ENCODE results near the gene FOXJ3.

The FOXJ3 gene

GRCh38 chr1:42335050-42335808, at the start of gene FOXJ3:
Gene FOXJ3 (minus strand): TSS chr1:42335235. CDS start chr1:42311093, 24,142 bp downstream.
- peak; percentile 94 for DNase-seq

- DNase-seq, result no peak
Observed at GRCh38 chr1:42381280-42381673, 46.2 kb upstream of the FOXJ3 start.

DNA sequence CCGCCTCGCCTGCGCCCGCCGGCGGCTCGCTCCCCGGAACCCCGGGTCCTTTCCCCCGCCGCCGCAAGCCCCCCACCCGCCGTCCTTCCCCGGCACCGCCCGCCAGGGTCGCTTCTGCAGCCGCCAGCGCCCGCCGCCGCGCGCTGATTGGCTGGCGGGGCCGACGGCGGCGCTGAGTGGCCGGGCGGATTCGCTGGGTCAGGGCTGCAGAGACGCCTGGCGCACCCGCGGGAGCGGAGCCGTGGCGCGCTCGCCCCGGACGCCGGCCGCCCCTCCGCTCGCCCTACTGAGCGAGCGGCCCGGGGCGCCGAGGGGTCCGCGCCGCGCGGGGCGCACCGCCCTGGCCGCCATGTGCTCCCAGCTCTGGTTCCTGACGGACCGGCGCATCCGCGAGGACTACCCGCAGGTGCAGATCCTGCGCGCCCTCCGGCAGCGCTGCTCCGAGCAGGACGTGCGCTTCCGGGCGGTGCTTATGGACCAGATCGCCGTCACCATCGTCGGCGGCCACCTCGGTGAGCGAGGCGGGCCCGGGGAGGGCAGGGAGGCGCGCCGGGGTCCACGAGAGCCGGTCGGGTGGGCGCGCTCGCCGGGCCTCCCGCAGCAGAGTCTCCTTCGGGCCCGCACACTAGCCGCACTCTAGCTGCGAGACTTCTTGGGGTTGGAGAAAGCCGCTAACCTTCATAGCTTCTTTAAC, 45.7 kb upstream of the FOXJ3 start, which contains the start of gene RIMKLA:
TSS of gene RIMKLA (plus strand) at position 207 of the 694 bp plus-strand sequence. CDS start at position 350, 143 bp downstream.
- peak; percentile 44 for DNase-seq

DNA sequence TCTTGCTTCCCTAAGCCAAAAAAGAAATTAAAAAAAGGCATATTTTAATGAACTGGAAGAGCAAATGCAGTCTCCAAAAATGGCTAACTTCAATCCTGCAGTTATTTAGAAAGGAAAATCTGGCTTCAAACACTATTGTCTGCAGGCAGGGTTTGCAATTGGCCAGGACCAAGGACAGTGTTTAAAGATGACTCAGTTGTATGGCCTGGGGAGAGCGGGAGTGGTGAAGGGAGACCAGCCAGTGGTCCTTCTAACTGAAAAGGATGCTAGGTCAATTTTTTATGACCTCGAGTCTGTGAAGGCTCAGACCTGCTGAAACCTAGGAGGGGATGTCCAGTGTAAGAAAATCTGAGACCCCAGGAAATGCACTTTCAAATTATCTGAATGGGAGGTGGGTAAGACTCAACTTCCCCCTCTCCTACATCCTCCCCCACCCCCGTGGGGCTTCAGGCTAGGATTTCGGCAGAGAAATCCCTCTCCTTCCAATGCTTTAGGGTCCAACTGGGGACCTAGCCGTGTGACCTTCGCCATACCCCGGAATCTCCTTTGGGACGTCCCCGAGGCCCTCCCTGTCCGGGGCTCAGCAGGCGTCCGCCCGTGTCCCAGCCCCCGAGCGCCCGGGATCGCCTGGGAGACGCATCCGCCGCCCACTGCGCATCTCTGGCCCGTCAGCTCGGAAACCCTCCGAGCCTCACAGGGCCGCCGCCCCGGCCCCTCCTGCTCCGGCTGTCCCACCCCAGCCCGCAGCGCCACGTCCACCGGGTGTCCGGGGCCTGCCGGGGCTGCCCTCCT, 45.0 kb upstream of the FOXJ3 start:
- no peak for DNase-seq

DNA sequence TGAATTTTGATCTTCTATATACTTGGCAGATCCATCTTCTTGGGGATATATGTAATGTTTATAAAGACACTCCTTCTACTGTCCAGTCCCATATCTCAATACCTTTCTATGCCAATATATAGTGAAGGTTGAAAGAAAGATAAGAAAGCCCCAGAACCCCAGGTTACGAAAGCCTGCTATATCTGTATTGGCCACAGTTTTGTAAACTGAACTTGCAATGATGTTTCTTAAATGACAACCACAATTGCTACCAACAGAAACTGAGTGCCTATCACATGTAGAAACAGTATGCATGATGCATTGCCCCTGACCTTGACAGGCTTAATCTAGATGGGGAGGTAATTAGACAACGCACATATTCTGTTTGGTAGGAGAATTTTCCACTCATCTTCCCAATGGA, 37.8 kb upstream of the FOXJ3 start:
- DNase-seq, result no peak

DNA sequence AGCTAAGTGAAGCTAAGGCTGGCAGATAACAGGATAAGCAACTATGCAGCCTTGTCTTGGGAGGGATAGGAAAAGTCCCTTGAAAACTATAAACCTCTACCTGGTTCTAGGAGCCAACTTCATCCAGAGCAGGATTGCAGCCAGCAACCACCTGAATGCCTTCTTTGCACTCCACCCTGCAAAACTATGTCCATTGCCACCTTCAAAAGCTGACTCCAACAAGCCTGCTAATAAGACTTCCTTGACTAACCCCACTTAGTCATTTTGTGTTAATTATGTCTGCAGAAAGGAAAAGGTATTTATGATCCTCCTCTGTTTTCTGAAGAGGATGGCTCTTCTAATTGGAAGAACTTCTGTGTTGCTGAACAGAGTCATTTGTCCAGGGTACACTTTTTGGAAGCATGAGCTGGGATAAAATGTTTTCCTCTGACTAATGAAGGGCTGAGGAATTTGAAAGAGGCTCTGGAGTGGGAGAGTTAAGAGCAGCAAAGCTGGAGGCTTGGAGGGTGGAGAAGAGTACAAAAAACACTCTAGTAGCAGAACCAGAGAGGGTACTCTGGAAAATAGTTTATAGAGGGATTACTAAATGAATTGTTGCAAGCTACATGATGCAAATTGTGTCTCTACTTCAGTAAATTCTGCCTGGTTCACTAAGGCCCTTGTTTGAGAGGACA, 36.0 kb upstream of the FOXJ3 start:
- no peak for DNase-seq

DNA sequence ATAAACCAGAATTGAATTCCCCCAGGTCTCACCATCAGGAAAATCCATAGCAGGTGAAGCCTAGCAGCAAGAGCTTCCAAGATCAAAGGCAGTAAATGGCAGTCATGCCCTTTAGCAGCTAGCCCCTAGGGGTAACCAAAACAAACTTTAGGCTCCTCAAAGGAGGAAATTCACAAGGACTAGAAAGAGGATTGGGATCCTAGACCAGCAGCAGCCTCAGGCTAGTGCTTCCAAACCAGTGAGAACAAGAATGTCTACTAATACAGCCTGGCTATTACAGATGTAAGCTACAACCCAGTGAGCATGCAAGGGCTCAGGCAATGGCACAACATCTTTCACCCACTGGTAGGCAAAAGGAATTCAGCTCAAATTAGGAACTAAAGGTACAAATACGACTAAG, 34.4 kb upstream of the FOXJ3 start:
- DNase-seq, result no peak

DNA sequence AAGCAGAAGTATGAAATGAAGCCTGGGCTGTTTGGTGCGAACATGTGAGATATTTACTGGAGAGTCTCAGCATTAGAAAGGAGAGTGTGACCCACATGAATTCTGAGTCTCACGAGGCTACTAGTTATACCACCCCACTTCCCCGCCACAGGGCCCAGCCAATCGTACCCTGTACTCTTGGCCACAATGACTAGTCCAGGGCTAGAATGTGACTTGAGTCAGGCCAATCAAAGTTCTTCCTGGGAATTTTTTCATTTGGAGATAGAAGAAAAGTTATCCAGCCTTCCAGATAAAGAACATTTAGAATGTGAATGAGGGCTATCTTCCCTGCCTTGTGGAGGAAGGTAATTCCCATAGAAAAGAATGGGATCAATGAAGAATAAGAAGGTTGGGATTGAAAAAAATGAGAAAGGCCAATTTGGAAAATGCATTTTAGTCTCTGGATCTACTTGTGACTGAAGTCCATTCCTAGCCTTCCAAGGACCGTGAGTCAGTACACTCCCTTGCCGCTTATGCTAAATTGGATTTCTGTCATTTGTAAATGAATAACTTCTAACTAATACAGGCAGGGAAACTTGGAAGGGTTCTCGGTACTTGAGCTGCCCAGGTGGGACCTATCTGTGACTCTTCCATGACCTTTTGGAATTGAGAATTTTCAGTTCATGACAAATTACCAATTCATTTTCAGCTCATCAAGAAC, 33.2 kb upstream of the FOXJ3 start:
- DNase-seq, result no peak

- DNase-seq, result no peak
Observed at GRCh38 chr1:42365118-42365517, 30.1 kb upstream of the FOXJ3 start.

DNA sequence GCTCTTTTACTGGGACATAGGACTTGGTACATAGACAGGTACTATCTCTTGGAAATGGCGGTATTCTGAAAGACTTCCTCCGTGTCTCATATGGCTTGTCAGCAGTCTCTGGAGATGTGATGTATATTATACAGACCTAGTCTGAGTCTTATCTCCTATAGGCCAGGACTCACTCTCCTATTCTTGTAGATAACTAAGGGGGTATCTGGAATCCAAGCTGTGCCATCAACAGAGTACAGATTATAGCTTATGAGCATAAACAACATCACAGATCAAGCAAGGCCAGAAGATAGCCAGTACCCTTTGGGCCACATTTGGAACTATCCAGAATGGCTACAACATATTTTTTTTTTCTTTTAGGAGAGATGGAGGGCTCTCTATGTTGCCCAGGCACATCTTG, 29.5 kb upstream of the FOXJ3 start:
- DNase-seq, result no peak

DNA sequence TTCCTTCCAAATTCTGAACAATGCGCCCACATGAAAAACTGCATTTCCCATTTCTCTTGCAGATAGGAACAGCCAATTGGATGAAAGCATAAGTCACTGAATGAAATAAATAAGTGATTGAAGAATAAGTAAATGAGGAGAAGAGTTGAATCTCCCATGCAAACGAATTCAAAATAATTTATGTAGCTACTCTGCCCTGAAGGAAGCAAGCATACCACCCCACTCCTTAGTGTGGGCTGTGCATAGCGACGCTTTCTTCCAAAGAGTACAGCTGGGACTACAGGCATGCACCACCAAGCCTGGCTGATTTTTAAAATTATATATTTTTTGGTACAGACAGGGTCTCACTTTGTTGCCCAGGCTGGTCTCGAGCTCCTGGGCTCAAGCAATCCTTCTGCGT, 29.1 kb upstream of the FOXJ3 start:
- DNase-seq, result no peak

GRCh38 chr1:42359466-42359865, 24.4 kb upstream of the FOXJ3 start:
- no peak for DNase-seq

GRCh38 chr1:42358791-42359190, 23.8 kb upstream of the FOXJ3 start:
- no peak for DNase-seq

- DNase-seq, result no peak
Observed at GRCh38 chr1:42350086-42350485, 15.1 kb upstream of the FOXJ3 start.

DNA sequence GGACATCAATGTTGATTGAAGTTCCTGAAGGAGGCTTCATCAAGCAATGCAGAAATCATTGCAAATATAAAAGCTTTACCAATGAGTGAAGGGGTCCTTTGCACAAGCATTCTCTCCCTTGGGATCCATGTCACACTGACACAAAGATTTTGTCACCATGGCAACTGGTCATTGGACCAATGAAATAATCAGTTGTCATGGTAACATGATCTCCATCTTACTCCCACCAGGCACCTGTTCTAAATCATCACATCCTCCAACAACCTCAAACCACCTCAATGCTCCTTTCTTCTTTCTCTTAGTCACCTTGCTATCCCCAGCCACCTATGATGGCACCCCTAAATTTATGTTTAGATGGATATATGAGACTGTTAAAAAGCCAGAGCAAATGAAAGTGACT, 13.5 kb upstream of the FOXJ3 start:
- DNase-seq, result no peak

DNA sequence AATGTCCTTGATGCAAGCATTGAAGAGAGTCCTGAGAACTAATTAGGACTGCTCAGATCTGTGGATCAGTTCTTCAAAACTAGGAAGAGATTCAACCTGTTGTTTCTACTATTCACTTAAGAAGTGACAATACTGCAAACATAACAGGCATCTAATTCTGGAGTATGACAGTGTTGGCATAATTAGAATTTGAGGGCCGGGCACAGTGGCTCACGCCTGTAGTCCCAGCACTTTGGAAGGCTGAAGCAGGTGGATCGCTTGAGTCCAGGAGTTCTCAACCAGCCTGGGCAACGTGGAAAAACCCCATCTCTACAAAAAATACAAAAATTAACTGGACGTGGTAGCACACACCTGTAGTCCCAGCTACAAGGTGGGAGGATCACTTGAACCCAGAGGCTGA, 8.0 kb upstream of the FOXJ3 start:
- DNase-seq, result no peak

- DNase-seq, result no peak
Observed at GRCh38 chr1:42340901-42341300, 5.9 kb upstream of the FOXJ3 start.

DNA sequence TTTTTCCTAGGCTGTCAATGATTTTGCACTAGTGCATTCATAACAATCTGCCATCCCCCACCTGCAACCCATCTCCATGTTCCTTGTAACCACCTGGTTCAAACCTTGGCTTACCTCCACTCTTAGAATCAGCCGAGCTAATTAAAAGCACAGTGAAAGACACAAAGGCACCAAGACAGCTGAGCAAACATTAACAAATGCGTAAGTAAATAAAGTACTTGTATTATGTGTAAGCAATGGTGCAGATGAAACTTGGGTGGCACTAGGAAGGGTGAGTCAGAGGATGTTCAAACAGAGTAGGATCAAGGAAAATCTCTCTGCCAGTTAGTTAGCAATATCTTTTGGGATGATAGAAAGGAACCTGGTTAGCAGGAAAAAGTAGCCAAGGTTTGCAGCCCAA, 5.1 kb upstream of the FOXJ3 start:
- DNase-seq, result no peak

GRCh38 chr1:42336978-42337377, 1.9 kb upstream of the FOXJ3 start:
- DNase-seq, result no peak

DNA sequence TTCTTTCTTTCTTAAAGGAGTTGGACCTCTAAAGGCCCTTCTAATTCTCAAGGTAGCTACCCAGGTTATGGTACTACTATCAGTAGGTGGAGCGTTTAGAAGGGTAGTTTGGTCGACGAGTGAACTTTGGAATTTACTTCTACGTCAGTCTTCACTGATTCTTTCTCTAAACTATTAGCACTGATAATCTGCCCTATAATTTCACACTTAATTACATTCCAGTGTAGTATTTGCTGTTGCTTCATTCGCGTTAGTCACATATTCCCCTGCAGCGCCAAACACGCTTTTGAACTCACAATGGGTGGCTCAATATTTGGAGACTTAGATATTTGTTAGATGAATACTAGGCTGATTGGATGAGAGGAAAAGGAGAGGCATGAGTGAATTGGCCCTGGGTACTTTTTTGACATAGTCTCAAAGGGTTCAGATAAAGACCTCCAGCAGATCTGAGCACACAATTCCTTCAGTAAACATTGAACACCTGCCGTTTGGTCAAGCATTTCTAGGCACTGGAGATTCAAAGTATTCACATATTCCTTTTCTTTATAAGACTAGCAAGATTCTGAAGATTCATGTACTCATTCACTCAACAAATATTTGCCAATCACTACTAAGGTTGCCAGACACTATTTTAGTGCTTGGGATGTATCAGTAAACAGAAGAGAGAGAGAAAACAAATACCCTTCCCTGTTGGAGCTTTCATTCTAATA, 929 bp upstream of the FOXJ3 start:
- DNase-seq, result no peak

DNA sequence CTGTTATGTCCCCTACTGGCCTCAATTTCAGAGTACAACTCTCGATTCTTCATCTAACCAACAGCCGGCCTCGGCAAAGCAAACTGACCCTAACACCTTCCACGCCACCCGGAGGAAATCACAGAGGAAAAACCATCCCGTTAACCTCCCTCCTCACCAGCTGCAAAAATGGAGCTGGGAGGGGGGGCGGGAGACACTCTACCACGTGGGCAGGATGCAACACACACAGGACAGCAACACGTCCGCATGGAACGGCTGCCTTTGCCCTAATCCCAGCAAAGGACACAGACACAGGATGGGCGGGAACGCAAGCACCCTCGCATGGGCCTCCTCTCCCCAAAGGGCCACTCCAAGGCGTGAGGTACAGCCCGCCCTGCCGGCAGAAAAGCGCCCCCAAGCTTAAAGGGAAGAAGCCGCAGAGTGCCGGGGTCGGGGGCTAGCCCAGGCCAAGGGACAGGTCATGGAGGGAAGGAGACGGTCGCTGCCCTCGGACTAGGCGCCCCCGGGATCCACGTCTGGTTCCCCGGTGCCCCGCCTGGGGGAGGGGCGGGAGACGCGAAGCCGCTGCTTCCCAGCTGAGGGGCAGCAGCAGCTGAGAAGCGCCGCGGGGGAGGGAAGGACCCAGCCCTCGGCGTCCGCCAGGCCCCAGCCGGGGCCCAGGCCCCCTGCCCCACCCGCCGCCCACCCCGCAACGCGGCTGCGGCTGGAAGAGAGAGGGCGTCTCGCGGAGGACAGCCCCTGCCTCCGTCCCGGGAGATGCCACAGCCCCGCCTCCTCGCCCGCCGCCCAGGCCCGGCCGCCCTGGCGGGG, 590 bp downstream of the FOXJ3 start:
- peak; percentile 30 for DNase-seq
